ENCODE measurements around the gene DEXI. TPM values are rescaled to one million over a fixed set of nuclear protein-coding genes. Genes with fewer than 3 reads are reported as not detected.

The DEXI gene
- total and polyA plus RNA-seq, 2 of the 13 experiments (the other 11 are each of a cell fraction or from before 2014, with no cell fraction given) = 51.5 to 70.4 TPM

DNA sequence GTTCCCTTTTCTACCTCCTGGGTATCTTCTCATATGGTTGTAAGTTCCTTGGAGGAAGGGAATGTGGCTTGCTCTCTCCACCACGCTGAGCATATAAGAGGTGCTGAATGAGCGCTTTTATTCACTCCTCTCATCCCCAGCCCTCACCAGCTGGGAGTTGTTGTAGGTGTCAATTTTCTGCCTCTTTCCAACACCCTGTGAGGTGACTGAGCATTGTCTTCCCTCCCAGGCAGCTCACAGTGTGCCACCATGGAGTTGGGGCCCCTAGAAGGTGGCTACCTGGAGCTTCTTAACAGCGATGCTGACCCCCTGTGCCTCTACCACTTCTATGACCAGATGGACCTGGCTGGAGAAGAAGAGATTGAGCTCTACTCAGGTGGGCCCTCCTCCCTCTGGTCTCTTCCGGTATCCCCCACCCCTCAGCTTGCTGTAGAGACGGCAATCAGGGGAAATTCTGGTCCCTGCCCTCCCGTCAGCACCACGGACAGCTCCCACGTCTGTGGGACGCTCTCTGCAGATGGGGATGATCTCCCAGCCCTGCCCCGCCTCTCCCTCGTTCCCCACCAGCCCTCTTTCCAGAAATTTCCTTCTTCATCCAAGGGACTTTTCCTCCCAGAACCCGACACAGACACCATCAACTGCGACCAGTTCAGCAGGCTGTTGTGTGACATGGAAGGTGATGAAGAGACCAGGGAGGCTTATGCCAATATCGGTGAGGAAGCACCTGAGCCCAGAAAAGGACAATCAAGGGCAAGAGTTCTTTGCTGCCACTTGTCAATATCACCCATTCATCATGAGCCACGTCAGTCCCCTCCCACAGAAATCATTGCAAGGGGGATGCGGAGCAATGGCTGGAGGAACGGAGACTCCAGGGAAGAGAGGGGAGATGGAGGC lies 47.0 kb downstream of the DEXI start (continued):
- TF ChIP-seq, protein P1, sequence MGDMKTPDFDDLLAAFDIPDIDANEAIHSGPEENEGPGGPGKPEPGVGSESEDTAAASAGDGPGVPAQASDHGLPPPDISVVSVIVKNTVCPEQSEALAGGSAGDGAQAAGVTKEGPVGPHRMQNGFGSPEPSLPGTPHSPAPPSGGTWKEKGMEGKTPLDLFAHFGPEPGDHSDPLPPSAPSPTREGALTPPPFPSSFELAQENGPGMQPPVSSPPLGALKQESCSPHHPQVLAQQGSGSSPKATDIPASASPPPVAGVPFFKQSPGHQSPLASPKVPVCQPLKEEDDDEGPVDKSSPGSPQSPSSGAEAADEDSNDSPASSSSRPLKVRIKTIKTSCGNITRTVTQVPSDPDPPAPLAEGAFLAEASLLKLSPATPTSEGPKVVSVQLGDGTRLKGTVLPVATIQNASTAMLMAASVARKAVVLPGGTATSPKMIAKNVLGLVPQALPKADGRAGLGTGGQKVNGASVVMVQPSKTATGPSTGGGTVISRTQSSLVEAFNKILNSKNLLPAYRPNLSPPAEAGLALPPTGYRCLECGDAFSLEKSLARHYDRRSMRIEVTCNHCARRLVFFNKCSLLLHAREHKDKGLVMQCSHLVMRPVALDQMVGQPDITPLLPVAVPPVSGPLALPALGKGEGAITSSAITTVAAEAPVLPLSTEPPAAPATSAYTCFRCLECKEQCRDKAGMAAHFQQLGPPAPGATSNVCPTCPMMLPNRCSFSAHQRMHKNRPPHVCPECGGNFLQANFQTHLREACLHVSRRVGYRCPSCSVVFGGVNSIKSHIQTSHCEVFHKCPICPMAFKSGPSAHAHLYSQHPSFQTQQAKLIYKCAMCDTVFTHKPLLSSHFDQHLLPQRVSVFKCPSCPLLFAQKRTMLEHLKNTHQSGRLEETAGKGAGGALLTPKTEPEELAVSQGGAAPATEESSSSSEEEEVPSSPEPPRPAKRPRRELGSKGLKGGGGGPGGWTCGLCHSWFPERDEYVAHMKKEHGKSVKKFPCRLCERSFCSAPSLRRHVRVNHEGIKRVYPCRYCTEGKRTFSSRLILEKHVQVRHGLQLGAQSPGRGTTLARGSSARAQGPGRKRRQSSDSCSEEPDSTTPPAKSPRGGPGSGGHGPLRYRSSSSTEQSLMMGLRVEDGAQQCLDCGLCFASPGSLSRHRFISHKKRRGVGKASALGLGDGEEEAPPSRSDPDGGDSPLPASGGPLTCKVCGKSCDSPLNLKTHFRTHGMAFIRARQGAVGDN (CRISPR knock-in tag; IDR thresholded peaks at IDR 0.05) = peak; percentile 51
- TF ChIP-seq PCBP2 (optimal IDR thresholded peaks at IDR 0.05; ENCODE audit: low read depth, low read length, poor library complexity, severe bottlenecking) (no peak), FOSL1 (CRISPR knock-in tag; IDR thresholded peaks at IDR 0.05; ENCODE audit: borderline replicate concordance) (no peak), CBX5 (CRISPR knock-in tag; IDR thresholded peaks at IDR 0.05; ENCODE audit: borderline replicate concordance) (peak; percentile 70; the same call in 1 of the 2 replicates), SPEN (CRISPR knock-in tag; IDR thresholded peaks at IDR 0.05; ENCODE audit: low read depth) (peak; percentile 75; the same call in 1 of the 2 replicates), ZNF33B (CRISPR knock-in tag; IDR thresholded peaks at IDR 0.05) (0 out of 2 replicates have a peak, but pooled peaks have one; percentile 69), KDM2A (CRISPR knock-in tag; IDR thresholded peaks at IDR 0.05; ENCODE audit: borderline replicate concordance, low read depth) (peak; percentile 84), BRCA1 (CRISPR knock-in tag; IDR thresholded peaks at IDR 0.05) (peak; percentile 97), JDP2 (CRISPR knock-in tag; IDR thresholded peaks at IDR 0.05; ENCODE audit: borderline replicate concordance) (peak; percentile 74; the same call in 1 of the 2 replicates), MXD4 (CRISPR knock-in tag; IDR thresholded peaks at IDR 0.05) (peak; percentile 76; the same call in 1 of the 2 replicates), CEBPB (IDR thresholded peaks at IDR 0.05; ENCODE audit: borderline replicate concordance, low read depth, low read length) (no peak), NCOA1 (CRISPR knock-in tag; IDR thresholded peaks at IDR 0.05) (no peak), ZNF850 (CRISPR knock-in tag; conservative IDR thresholded peaks at IDR 0.05) (no peak), ZMYM4 (CRISPR knock-in tag; IDR thresholded peaks at IDR 0.05) (peak; percentile 59)
- TF ChIP-seq, protein P2, sequence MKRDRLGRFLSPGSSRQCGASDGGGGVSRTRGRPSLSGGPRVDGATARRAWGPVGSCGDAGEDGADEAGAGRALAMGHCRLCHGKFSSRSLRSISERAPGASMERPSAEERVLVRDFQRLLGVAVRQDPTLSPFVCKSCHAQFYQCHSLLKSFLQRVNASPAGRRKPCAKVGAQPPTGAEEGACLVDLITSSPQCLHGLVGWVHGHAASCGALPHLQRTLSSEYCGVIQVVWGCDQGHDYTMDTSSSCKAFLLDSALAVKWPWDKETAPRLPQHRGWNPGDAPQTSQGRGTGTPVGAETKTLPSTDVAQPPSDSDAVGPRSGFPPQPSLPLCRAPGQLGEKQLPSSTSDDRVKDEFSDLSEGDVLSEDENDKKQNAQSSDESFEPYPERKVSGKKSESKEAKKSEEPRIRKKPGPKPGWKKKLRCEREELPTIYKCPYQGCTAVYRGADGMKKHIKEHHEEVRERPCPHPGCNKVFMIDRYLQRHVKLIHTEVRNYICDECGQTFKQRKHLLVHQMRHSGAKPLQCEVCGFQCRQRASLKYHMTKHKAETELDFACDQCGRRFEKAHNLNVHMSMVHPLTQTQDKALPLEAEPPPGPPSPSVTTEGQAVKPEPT (CRISPR knock-in tag; IDR thresholded peaks at IDR 0.05; ENCODE audit: low read depth) = peak; percentile 60; the same call in 1 of the 2 replicates
- TF ChIP-seq, protein P3, sequence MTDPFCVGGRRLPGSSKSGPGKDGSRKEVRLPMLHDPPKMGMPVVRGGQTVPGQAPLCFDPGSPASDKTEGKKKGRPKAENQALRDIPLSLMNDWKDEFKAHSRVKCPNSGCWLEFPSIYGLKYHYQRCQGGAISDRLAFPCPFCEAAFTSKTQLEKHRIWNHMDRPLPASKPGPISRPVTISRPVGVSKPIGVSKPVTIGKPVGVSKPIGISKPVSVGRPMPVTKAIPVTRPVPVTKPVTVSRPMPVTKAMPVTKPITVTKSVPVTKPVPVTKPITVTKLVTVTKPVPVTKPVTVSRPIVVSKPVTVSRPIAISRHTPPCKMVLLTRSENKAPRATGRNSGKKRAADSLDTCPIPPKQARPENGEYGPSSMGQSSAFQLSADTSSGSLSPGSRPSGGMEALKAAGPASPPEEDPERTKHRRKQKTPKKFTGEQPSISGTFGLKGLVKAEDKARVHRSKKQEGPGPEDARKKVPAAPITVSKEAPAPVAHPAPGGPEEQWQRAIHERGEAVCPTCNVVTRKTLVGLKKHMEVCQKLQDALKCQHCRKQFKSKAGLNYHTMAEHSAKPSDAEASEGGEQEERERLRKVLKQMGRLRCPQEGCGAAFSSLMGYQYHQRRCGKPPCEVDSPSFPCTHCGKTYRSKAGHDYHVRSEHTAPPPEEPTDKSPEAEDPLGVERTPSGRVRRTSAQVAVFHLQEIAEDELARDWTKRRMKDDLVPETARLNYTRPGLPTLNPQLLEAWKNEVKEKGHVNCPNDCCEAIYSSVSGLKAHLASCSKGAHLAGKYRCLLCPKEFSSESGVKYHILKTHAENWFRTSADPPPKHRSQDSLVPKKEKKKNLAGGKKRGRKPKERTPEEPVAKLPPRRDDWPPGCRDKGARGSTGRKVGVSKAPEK (CRISPR knock-in tag; IDR thresholded peaks at IDR 0.05; ENCODE audit: borderline replicate concordance) = no peak
- TF ChIP-seq, protein P4, sequence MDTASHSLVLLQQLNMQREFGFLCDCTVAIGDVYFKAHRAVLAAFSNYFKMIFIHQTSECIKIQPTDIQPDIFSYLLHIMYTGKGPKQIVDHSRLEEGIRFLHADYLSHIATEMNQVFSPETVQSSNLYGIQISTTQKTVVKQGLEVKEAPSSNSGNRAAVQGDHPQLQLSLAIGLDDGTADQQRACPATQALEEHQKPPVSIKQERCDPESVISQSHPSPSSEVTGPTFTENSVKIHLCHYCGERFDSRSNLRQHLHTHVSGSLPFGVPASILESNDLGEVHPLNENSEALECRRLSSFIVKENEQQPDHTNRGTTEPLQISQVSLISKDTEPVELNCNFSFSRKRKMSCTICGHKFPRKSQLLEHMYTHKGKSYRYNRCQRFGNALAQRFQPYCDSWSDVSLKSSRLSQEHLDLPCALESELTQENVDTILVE (CRISPR knock-in tag; IDR thresholded peaks at IDR 0.05) = peak; percentile 89
